HepG2 (cell line): ENCODE measurements around the gene CACNG7. TPM values are rescaled to one million over a fixed set of nuclear protein-coding genes. Genes with fewer than 3 reads are reported as not detected.
A peak's percentile ranks its signal among the peaks of the same experiment; 100 is the strongest.

ENCODE experiments used
- HDAC1 ChIP-seq: sonication (generic); formaldehyde crosslinking; IDR thresholded peaks from 2 replicates; pipeline ENCODE4 v1.5.1; 2020; ENCODE audit warnings: mild to moderate bottlenecking, missing genetic modification reagents
- STAT5B ChIP-seq: sonication (generic); formaldehyde crosslinking; IDR thresholded peaks from 2 replicates; pipeline ENCODE4 v1.4.0; 2020; ENCODE audit warnings: missing genetic modification reagents
- ZGPAT ChIP-seq: IDR thresholded peaks from 2 replicates; pipeline ENCODE4 v1.6.1; 2016; ENCODE audit warnings: mild to moderate bottlenecking
- ZNF563 ChIP-seq: sonication (generic); formaldehyde crosslinking; IDR thresholded peaks from 2 replicates; pipeline ENCODE4 v1.8.0; 2022; ENCODE audit warnings: mild to moderate bottlenecking, moderate library complexity, missing genetic modification reagents
- polyA plus RNA-seq, 8 experiments: library from polyadenylated mRNA; depleted of rRNA in 3 of 8; stranded (reverse) in 7 of 8; unstranded in 1 of 8; fragments of >200 nt; fragmentation: Illumina TruSeq in 4 of 8; extraction: Trizol in 4 of 8; gene quantifications; 2 replicates each; pipeline versions ENCODE4 v1.2.1 to v1.2.3, GENCODE V29; 2011 to 2016; ENCODE audit warnings: low read depth in 4 of 8, missing spikeins in 1 of 8, mixed read lengths in 1 of 8; ENCODE audit not compliant: insufficient read depth in 1 of 8
- total RNA-seq, 5 experiments: library from RNA; depleted of rRNA; stranded (reverse); fragments of >200 nt; fragmentation: Illumina TruSeq; extraction: Trizol; gene quantifications; 2 replicates each; pipeline ENCODE4 v1.2.3, GENCODE V29; 2016; ENCODE audit warnings: low read depth in 1 of 5
- TF ChIP-seq, protein P1 (sequence below): sonication (generic); formaldehyde crosslinking; IDR thresholded peaks from 2 replicates; pipeline ENCODE4 v1.4.0; 2020; ENCODE audit warnings: missing genetic modification reagents
- TF ChIP-seq, protein P2 (sequence below): IDR thresholded peaks from 2 replicates; pipeline ENCODE4 v1.6.1; 2016

The CACNG7 gene
- total and polyA plus RNA-seq, 2 of the 13 experiments (the other 11 are each of a cell fraction or from before 2014, with no cell fraction given), result not detected

- TF ChIP-seq, protein P1, sequence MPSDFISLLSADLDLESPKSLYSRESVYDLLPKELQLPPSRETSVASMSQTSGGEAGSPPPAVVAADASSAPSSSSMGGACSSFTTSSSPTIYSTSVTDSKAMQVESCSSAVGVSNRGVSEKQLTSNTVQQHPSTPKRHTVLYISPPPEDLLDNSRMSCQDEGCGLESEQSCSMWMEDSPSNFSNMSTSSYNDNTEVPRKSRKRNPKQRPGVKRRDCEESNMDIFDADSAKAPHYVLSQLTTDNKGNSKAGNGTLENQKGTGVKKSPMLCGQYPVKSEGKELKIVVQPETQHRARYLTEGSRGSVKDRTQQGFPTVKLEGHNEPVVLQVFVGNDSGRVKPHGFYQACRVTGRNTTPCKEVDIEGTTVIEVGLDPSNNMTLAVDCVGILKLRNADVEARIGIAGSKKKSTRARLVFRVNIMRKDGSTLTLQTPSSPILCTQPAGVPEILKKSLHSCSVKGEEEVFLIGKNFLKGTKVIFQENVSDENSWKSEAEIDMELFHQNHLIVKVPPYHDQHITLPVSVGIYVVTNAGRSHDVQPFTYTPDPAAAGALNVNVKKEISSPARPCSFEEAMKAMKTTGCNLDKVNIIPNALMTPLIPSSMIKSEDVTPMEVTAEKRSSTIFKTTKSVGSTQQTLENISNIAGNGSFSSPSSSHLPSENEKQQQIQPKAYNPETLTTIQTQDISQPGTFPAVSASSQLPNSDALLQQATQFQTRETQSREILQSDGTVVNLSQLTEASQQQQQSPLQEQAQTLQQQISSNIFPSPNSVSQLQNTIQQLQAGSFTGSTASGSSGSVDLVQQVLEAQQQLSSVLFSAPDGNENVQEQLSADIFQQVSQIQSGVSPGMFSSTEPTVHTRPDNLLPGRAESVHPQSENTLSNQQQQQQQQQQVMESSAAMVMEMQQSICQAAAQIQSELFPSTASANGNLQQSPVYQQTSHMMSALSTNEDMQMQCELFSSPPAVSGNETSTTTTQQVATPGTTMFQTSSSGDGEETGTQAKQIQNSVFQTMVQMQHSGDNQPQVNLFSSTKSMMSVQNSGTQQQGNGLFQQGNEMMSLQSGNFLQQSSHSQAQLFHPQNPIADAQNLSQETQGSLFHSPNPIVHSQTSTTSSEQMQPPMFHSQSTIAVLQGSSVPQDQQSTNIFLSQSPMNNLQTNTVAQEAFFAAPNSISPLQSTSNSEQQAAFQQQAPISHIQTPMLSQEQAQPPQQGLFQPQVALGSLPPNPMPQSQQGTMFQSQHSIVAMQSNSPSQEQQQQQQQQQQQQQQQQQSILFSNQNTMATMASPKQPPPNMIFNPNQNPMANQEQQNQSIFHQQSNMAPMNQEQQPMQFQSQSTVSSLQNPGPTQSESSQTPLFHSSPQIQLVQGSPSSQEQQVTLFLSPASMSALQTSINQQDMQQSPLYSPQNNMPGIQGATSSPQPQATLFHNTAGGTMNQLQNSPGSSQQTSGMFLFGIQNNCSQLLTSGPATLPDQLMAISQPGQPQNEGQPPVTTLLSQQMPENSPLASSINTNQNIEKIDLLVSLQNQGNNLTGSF (CRISPR knock-in tag), result no peak
- TF ChIP-seq STAT5B (CRISPR knock-in tag), result no peak
- TF ChIP-seq ZNF563 (CRISPR knock-in tag), result 0 out of 2 replicates have a peak, but pooled peaks have one; percentile 12
- TF ChIP-seq ZGPAT (CRISPR knock-in tag), result no peak
- TF ChIP-seq, protein P2, sequence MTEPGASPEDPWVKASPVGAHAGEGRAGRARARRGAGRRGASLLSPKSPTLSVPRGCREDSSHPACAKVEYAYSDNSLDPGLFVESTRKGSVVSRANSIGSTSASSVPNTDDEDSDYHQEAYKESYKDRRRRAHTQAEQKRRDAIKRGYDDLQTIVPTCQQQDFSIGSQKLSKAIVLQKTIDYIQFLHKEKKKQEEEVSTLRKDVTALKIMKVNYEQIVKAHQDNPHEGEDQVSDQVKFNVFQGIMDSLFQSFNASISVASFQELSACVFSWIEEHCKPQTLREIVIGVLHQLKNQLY (CRISPR knock-in tag), result no peak
- no peak for TF ChIP-seq HDAC1 (CRISPR knock-in tag)
- TF ChIP-seq, all 625 proteins: peak for 19
These were observed 40.8 kb upstream of the CACNG7 start (continued) for GRCh38 chr19:53868091-53868891.
